Endothelial cell (in vitro differentiated cells): ENCODE data around the gene NUP98. TPM values are rescaled to one million over a fixed set of nuclear protein-coding genes. Genes with fewer than 3 reads are reported as not detected.

Experiments
- DNase-seq: peaks from one replicate; pipeline ENCODE4 v3.0.0; 2021; ENCODE audit warnings: low spot score
- H3K27ac Mint-ChIP-seq: one replicate; pipeline ENCODE4 v1.8.0; 2021; ENCODE audit warnings: mixed read lengths, inconsistent platforms; ENCODE audit not compliant: unreplicated experiment
- H3K27me3 Mint-ChIP-seq: one replicate; pipeline ENCODE4 v1.8.0; 2021; ENCODE audit warnings: mild to moderate bottlenecking, moderate library complexity, mixed read lengths, inconsistent platforms; ENCODE audit not compliant: unreplicated experiment
- H3K36me3 Mint-ChIP-seq: one replicate; pipeline ENCODE4 v1.8.0; 2021; ENCODE audit warnings: mild to moderate bottlenecking, low read depth, mixed read lengths, inconsistent platforms; ENCODE audit not compliant: unreplicated experiment
- H3K4me1 Mint-ChIP-seq: one replicate; pipeline ENCODE4 v1.8.0; 2021; ENCODE audit warnings: mild to moderate bottlenecking, mixed read lengths, inconsistent platforms; ENCODE audit not compliant: unreplicated experiment
- H3K4me3 Mint-ChIP-seq: one replicate; pipeline ENCODE4 v1.8.0; 2021; ENCODE audit warnings: mild to moderate bottlenecking, mixed read lengths, inconsistent platforms; ENCODE audit not compliant: unreplicated experiment
- H3K9me3 Mint-ChIP-seq: one replicate; pipeline ENCODE4 v1.8.0; 2021; ENCODE audit warnings: mixed read lengths, inconsistent platforms; ENCODE audit not compliant: unreplicated experiment
- CTCF ChIP-seq: fragments of 200-600 bp; sonication (generic); IDR thresholded peaks from one replicate; pipeline ENCODE4 v1.5.0; 2021; ENCODE audit warnings: antibody characterized with exemption; ENCODE audit not compliant: unreplicated experiment
- total RNA-seq: library from RNA; stranded (reverse); fragmentation: NEBNext Ultra II Directional; extraction: Animal tissue kit (Norgen Biotek cat#: 25700); gene quantifications from one replicate; pipeline ENCODE4 v1.2.1, GENCODE V29; 2021; ENCODE audit not compliant: unreplicated experiment

Gene NUP98
- total RNA-seq, 1 donor from 2014 or later = 59.9 TPM

- Mint-ChIP-seq H3K27me3 (no peaks in the 10 kb centered on the region), H3K4me3 (no peak overlapping the region), H3K27ac (no peak overlapping the region), H3K4me1 (no peaks in the 10 kb centered on the region), H3K36me3 (peaks cover 38% of the 10 kb centered on the region), H3K9me3 (no peaks in the 10 kb centered on the region)
- no peak for TF ChIP-seq CTCF
- no peak for DNase-seq
These were observed 96.4 kb downstream of the NUP98 start for GRCh38 chr11:3700910-3701309.

DNA sequence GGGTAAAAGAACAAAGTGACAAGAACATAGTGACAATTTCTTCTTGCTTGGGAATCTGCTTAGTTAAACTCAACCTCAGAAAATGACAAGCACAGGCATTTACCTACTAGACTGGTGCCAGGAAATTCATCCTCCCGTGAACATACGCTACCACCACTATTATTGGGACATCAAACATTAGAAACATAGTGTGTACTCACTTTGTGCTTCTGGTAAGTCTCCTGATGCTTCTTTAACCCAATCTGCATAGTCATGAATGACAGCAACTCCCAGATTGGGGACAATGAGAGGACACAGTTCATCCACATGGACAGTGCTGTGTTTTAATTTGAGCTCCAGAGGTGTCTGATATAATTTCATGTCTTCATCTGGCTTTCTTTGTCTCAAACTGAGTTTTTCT, 96.9 kb downstream of the NUP98 start:
- Mint-ChIP-seq H3K27me3 (no peaks in the 10 kb centered on the region), H3K27ac (no peak overlapping the region), H3K36me3 (peaks cover 40% of the 10 kb centered on the region), H3K9me3 (no peaks in the 10 kb centered on the region), H3K4me3 (no peak overlapping the region), H3K4me1 (no peaks in the 10 kb centered on the region)
- TF ChIP-seq CTCF = no peak
- DNase-seq = no peak

DNA sequence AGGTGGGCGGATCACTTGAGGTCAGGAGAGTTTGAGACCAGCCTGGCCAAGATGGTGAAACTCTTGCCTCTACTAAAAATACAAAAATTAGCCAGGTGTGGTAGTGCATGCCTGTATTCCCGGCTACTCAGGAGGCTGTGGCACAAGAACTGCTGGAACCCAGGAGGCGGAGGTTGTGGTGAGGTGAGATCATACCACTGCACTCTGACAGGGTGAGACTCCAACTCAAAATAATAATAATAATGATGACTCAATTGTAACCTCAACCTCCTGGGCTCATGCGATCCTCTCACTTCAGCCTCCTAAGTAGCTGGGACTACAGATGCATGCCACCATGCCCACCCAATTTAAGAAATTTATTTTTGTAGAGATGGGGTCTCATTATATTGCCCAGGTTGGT, 110.6 kb downstream of the NUP98 start:
- Mint-ChIP-seq H3K27ac (no peak overlapping the region), H3K4me1 (no peaks in the 10 kb centered on the region), H3K27me3 (peaks cover 1% of the 10 kb centered on the region), H3K9me3 (no peaks in the 10 kb centered on the region), H3K36me3 (peaks cover 34% of the 10 kb centered on the region), H3K4me3 (no peak overlapping the region)
- no peak for TF ChIP-seq CTCF
- no peak for DNase-seq

GRCh38 chr11:3685923-3686322, 111.4 kb downstream of the NUP98 start:
- TF ChIP-seq CTCF = no peak
- Mint-ChIP-seq H3K36me3 (peaks cover 38% of the 10 kb centered on the region), H3K9me3 (no peaks in the 10 kb centered on the region), H3K4me1 (no peaks in the 10 kb centered on the region), H3K27ac (no peak overlapping the region), H3K27me3 (peaks cover 1% of the 10 kb centered on the region), H3K4me3 (no peak overlapping the region)
- DNase-seq = no peak

DNA sequence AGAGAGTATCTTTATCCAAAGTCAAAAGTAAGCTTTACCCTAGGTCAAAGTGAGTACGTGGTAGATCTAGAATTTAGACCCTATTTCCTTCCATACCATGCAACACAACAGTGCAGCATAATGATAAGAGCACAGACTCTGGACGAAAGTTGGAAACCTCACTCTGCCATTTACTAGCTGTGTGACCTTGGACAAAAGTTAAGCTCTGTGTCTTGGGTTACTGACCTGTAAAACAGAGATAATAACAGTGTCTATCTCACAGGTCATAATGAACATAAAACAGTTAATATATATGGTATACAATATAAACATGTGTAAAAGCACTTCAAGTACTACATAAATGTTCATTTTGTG, 112.6 kb downstream of the NUP98 start:
- no peak for TF ChIP-seq CTCF
- Mint-ChIP-seq H3K36me3 (peaks cover 42% of the 10 kb centered on the region), H3K4me1 (no peaks in the 10 kb centered on the region), H3K4me3 (no peak overlapping the region), H3K9me3 (no peaks in the 10 kb centered on the region), H3K27me3 (no peaks in the 10 kb centered on the region), H3K27ac (no peak overlapping the region)
- DNase-seq = no peak
